Measurements from ENCODE around the gene ZNF70. TPM values are rescaled to one million over a fixed set of nuclear protein-coding genes. Genes with fewer than 3 reads are reported as not detected.

ZNF70 gene
- total and polyA plus RNA-seq, 2 of the 13 experiments (the other 11 are each of a cell fraction or from before 2014, with no cell fraction given): 0.62 to 3.6 TPM

GRCh38 chr22:23693979-23694680 lies 56.8 kb downstream of the ZNF70 start:
- WGBS (ENCODE audit: low lambda C conversion rate): 92% methylated on average over 11 of the region's 11 CpGs
- no peak for ATAC-seq
- Histone ChIP-seq H3K4me2 (ENCODE audit: low read depth, low read length) (no peak overlapping the region), H3K36me3 (replicated peaks in 1 of 2; ENCODE audit: control insufficient read depth in 1 of 2, insufficient read depth in 2 of 2, low read length in 2 of 2) (peaks cover 21 to 51% of the 10 kb centered on the region in 2 experiments; a peak in 4 of 5 replicates), H3K27ac (ENCODE audit: extremely low read length, insufficient read depth, low read length) (no peak overlapping the region), H3K79me2 (ENCODE audit: insufficient read depth, low read length) (no peaks in the 10 kb centered on the region), H2AFZ (ENCODE audit: low read length) (no peak overlapping the region), H3K4me3 (replicated peaks in 1 of 3; ENCODE audit: insufficient read depth in 1 of 3, low read depth in 2 of 3, low read length in 3 of 3) (no peak overlapping the region), H3K9ac (ENCODE audit: insufficient read depth, low read depth, low read length) (no peak overlapping the region), H3K4me1 (ENCODE audit: insufficient read depth, low read length) (no peaks in the 10 kb centered on the region), H3K27me3 (ENCODE audit: control insufficient read depth in 1 of 2, insufficient read depth in 2 of 2, low read length in 2 of 2) (no peaks in the 10 kb centered on the region), H4K20me1 (ENCODE audit: insufficient read depth, low read length) (peaks cover 6% of the 10 kb centered on the region; the same call in 1 of the 2 replicates), H3K9me3 (ENCODE audit: low read length) (no peaks in the 10 kb centered on the region)
- in situ Hi-C loops (cut with HindIII; ENCODE audit: extremely low pct_ligation_motif_present, low pct_unique_long_range_greater_than_20kb) (no loop called here), intact Hi-C loops (cut with micrococcal nuclease; ENCODE audit: unreplicated experiment) (no loop called here)
- ChIA-PET POLR2A (interaction anchor here (1.1 kb wide), 1 partner anchor 19 kb away, joined by 3 read pairs; no protein-coding TSS in a partner anchor), CTCF (ENCODE audit: low intra/inter-chr PET ratio, low total read pairs) (no interaction called here)
- FAIRE-seq: no peak
- BruUV-seq (replicated peaks): no TSS peak
- DNase-seq (ENCODE audit: low spot score): no peak
- TF ChIP-seq EHMT2 (IDR thresholded peaks at IDR 0.05; ENCODE audit: borderline replicate concordance, low read depth, low read length): no peak
- TF ChIP-seq ZFP82 (CRISPR knock-in tag; IDR thresholded peaks at IDR 0.05; ENCODE audit: borderline replicate concordance): no peak
- TF ChIP-seq ZNF780A (CRISPR knock-in tag; IDR thresholded peaks at IDR 0.05): no peak
- TF ChIP-seq NFRKB (IDR thresholded peaks at IDR 0.05): no peak
- TF ChIP-seq ZNF496 (CRISPR knock-in tag; IDR thresholded peaks at IDR 0.05; ENCODE audit: insufficient replicate concordance): no peak
- no peak for TF ChIP-seq ZNF574 (CRISPR knock-in tag; IDR thresholded peaks at IDR 0.05)
- no peak for TF ChIP-seq PATZ1 (CRISPR knock-in tag; IDR thresholded peaks at IDR 0.05)
- no peak for TF ChIP-seq SUZ12 (IDR thresholded peaks at IDR 0.05; ENCODE audit: low read depth, low read length)
- TF ChIP-seq ZNF513 (CRISPR knock-in tag; conservative IDR thresholded peaks at IDR 0.05): no peak
- TF ChIP-seq KAT8 (CRISPR knock-in tag; IDR thresholded peaks at IDR 0.05): no peak
- TF ChIP-seq SRSF9 (IDR thresholded peaks at IDR 0.05; ENCODE audit: borderline replicate concordance, insufficient read depth, low read depth, low read length, poor library complexity, severe bottlenecking): no peak
- TF ChIP-seq ZSCAN21 (CRISPR knock-in tag; IDR thresholded peaks at IDR 0.05; ENCODE audit: borderline replicate concordance): no peak
- no peak for TF ChIP-seq SCMH1 (CRISPR knock-in tag; IDR thresholded peaks at IDR 0.05; ENCODE audit: borderline replicate concordance)
- TF ChIP-seq HCFC1 (IDR thresholded peaks at IDR 0.05; ENCODE audit: low read depth, low read length): no peak
